K562 (cell line): ENCODE measurements around the gene OPN1LW. TPM values are rescaled to one million over a fixed set of nuclear protein-coding genes. Genes with fewer than 3 reads are reported as not detected.

Source experiments
- DPF2 ChIP-seq: fragments of 450-650 bp; IDR thresholded peaks from 2 replicates; pipeline ENCODE4 v1.6.1; 2016
- E4F1 ChIP-seq: fragments of 250-450 bp; sonication (Bioruptor Pico); IDR thresholded peaks from 2 replicates; pipeline ENCODE4 v1.5.0; 2021; ENCODE audit warnings: mild to moderate bottlenecking, borderline replicate concordance
- EP300 ChIP-seq: IDR thresholded peaks from 2 replicates; pipeline ENCODE4 v1.6.1; 2012; ENCODE audit warnings: low read length, improper control_type of control experiment
- HDAC2 ChIP-seq: fragments of 450-650 bp; IDR thresholded peaks from 2 replicates; pipeline ENCODE4 v1.6.1; 2016; ENCODE audit warnings: mild to moderate bottlenecking
- KDM1A ChIP-seq, 2 experiments: fragments of 450-650 bp; IDR thresholded peaks; 2 replicates each; pipeline ENCODE4 v1.6.1; 2016; ENCODE audit warnings: mild to moderate bottlenecking in 2 of 2
- MAFF ChIP-seq: IDR thresholded peaks from 2 replicates; pipeline ENCODE4 v1.6.1; 2012; ENCODE audit warnings: low read length, improper control_type of control experiment
- MYNN ChIP-seq, 2 experiments: sonication (generic); formaldehyde crosslinking in 1 of 2; IDR thresholded peaks; 2 replicates each; pipeline versions ENCODE4 v1.5.0 to v1.6.1; 2016 to 2020; ENCODE audit warnings: antibody characterized with exemption in 1 of 2, missing genetic modification reagents in 1 of 2
- POLR2H ChIP-seq: IDR thresholded peaks from 2 replicates; pipeline ENCODE4 v1.6.1; 2016; ENCODE audit warnings: missing genetic modification characterization, low read depth, mild to moderate bottlenecking, control low read depth, missing compliant biosample characterization, moderate library complexity
- PYGO2 ChIP-seq: fragments of 450-650 bp; IDR thresholded peaks from 2 replicates; pipeline ENCODE4 v1.6.1; 2016; ENCODE audit warnings: mild to moderate bottlenecking, missing genetic modification characterization, moderate library complexity, missing compliant biosample characterization
- RFX5 ChIP-seq: IDR thresholded peaks from 2 replicates; pipeline ENCODE4 v1.6.1; 2011; ENCODE audit warnings: low read depth, mild to moderate bottlenecking, improper control_type of control experiment, low read length
- SNIP1 ChIP-seq: fragments of 450-650 bp; IDR thresholded peaks from 2 replicates; pipeline ENCODE4 v1.7.1; 2017; ENCODE audit warnings: low read depth, mild to moderate bottlenecking
- TAF9B ChIP-seq: fragments of 450-650 bp; IDR thresholded peaks from 2 replicates; pipeline ENCODE4 v1.6.1; 2018; ENCODE audit warnings: mild to moderate bottlenecking; ENCODE audit not compliant: partially characterized antibody
- ZNF134 ChIP-seq: fragments of 250-450 bp; sonication (Bioruptor Pico); conservative IDR thresholded peaks from 2 replicates; pipeline ENCODE4 v1.4.0; 2020
- ZNF3 ChIP-seq: fragments of 250-450 bp; sonication (Bioruptor Pico); IDR thresholded peaks from 2 replicates; pipeline ENCODE4 v1.5.0; 2021; ENCODE audit warnings: mild to moderate bottlenecking, moderate library complexity
- ZNF41 ChIP-seq: fragments of 250-450 bp; sonication (Bioruptor Pico); conservative IDR thresholded peaks from 2 replicates; pipeline ENCODE4 v1.4.0; 2020; ENCODE audit warnings: mild to moderate bottlenecking
- polyA plus RNA-seq, 8 experiments: library from polyadenylated mRNA; depleted of rRNA in 4 of 8; stranded (reverse) in 5 of 8; unstranded in 3 of 8; fragments of >200 nt; fragmentation: Nextera tagmentation in 2 of 8; fragmentation: Illumina TruSeq in 1 of 8; extraction: Ambion mirVana in 2 of 8; extraction: Trizol in 1 of 8; gene quantifications; 2 replicates each; pipeline versions ENCODE4 v1.2.1 to v1.2.3, GENCODE V29; 2011 to 2014; ENCODE audit warnings: inconsistent platforms in 1 of 8, missing spikeins in 1 of 8
- total RNA-seq, 7 experiments: library from RNA; depleted of rRNA in 6 of 7; stranded (reverse); fragments of >200 nt in 6 of 7; fragmentation: Illumina TruSeq in 2 of 7; extraction: Trizol in 2 of 7; gene quantifications; 2 replicates each; pipeline versions ENCODE4 v1.2.1 to v1.2.3, GENCODE V29; 2011 to 2021; ENCODE audit warnings: low replicate concordance in 1 of 7
- TF ChIP-seq, protein P1 (sequence below), 3 experiments: fragments of 200-800 bp in 1 of 3; sonication (Bioruptor generic) in 1 of 3; sonication (generic) in 1 of 3; formaldehyde crosslinking in 1 of 3; IDR thresholded peaks; 2 replicates each; pipeline versions ENCODE4 v1.6.1 to v1.8.0; 2016 to 2022; ENCODE audit warnings: mild to moderate bottlenecking in 2 of 3, missing compliant biosample characterization in 2 of 3, missing genetic modification characterization in 2 of 3, missing genetic modification reagents in 1 of 3
- TF ChIP-seq, protein P2 (sequence below), 2 experiments: fragments of 450-650 bp in 1 of 2; sonication (generic) in 1 of 2; formaldehyde crosslinking in 1 of 2; IDR thresholded peaks in 1 of 2; conservative IDR thresholded peaks in 1 of 2; 2 replicates each; pipeline versions ENCODE4 v1.6.1 to v1.8.1; 2016 to 2023; ENCODE audit warnings: mild to moderate bottlenecking in 2 of 2, moderate library complexity in 2 of 2, inconsistent platforms in 1 of 2, missing genetic modification reagents in 1 of 2
- TF ChIP-seq, protein P3 (sequence below): IDR thresholded peaks from 2 replicates; pipeline ENCODE4 v1.6.1; 2011; ENCODE audit warnings: borderline replicate concordance, low read depth, mild to moderate bottlenecking, moderate library complexity, low read length; ENCODE audit not compliant: insufficient read depth, poor library complexity, severe bottlenecking
- TF ChIP-seq, protein P4 (sequence below): sonication (generic); formaldehyde crosslinking; IDR thresholded peaks from 2 replicates; pipeline ENCODE4 v1.8.0; 2022; ENCODE audit warnings: mild to moderate bottlenecking, missing genetic modification reagents

The OPN1LW gene
- total and polyA plus RNA-seq, 9 of the 15 experiments (the other 6 are each of a cell fraction or from before 2014, with no cell fraction given), result 0.04 TPM; not detected in 8

GRCh38 chrX:154123241-154124219 is 20.5 kb upstream of the OPN1LW start (continued):
- TF ChIP-seq, protein P1, sequence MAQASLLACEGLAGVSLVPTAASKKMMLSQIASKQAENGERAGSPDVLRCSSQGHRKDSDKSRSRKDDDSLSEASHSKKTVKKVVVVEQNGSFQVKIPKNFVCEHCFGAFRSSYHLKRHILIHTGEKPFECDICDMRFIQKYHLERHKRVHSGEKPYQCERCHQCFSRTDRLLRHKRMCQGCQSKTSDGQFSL (CRISPR knock-in tag; IDR thresholded peaks at IDR 0.05), result no peak
- TF ChIP-seq, protein P1 (tag; IDR thresholded peaks at IDR 0.05), result no peak
- TF ChIP-seq, protein P2, sequence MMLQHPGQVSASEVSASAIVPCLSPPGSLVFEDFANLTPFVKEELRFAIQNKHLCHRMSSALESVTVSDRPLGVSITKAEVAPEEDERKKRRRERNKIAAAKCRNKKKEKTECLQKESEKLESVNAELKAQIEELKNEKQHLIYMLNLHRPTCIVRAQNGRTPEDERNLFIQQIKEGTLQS (IDR thresholded peaks at IDR 0.05), result peak; percentile 46; the same call in 1 of the 2 replicates
- TF ChIP-seq, protein P2 (CRISPR knock-in tag; conservative IDR thresholded peaks at IDR 0.05), result no peak
- TF ChIP-seq MYNN (IDR thresholded peaks at IDR 0.05) (peak; percentile 26; the same call in 1 of the 2 replicates), MYNN (CRISPR knock-in tag; IDR thresholded peaks at IDR 0.05) (no peak), MAFF (0 out of 2 replicates have a peak, but pooled peaks have one; percentile 24), HDAC2 (peak; percentile 95), ZNF134 (CRISPR knock-in tag) (no peak), KDM1A (IDR thresholded peaks at IDR 0.05) (peak; percentile 79 to 80), SNIP1 (no peak), DPF2 (peak; percentile 98), ZNF3 (CRISPR knock-in tag) (no peak), EP300 (peak; percentile 94), E4F1 (no peak), POLR2H (no peak), RFX5 (no peak), ZNF41 (CRISPR knock-in tag) (no peak), PYGO2 (tag) (peak; percentile 61; the same call in 1 of the 2 replicates), TAF9B (peak; percentile 27)
- TF ChIP-seq, protein P3, sequence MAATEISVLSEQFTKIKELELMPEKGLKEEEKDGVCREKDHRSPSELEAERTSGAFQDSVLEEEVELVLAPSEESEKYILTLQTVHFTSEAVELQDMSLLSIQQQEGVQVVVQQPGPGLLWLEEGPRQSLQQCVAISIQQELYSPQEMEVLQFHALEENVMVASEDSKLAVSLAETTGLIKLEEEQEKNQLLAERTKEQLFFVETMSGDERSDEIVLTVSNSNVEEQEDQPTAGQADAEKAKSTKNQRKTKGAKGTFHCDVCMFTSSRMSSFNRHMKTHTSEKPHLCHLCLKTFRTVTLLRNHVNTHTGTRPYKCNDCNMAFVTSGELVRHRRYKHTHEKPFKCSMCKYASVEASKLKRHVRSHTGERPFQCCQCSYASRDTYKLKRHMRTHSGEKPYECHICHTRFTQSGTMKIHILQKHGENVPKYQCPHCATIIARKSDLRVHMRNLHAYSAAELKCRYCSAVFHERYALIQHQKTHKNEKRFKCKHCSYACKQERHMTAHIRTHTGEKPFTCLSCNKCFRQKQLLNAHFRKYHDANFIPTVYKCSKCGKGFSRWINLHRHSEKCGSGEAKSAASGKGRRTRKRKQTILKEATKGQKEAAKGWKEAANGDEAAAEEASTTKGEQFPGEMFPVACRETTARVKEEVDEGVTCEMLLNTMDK, result no peak
- TF ChIP-seq, protein P4, sequence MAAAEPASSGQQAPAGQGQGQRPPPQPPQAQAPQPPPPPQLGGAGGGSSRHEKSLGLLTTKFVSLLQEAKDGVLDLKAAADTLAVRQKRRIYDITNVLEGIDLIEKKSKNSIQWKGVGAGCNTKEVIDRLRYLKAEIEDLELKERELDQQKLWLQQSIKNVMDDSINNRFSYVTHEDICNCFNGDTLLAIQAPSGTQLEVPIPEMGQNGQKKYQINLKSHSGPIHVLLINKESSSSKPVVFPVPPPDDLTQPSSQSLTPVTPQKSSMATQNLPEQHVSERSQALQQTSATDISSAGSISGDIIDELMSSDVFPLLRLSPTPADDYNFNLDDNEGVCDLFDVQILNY, result no peak
